Measurements from ENCODE around the gene AP1S1.
"Not testable (repeated sequence)": the region's sequence is repeated elsewhere in the genome, so short reads cannot be mapped to it uniquely, and the experiment has no call there.

Gene AP1S1

DNA sequence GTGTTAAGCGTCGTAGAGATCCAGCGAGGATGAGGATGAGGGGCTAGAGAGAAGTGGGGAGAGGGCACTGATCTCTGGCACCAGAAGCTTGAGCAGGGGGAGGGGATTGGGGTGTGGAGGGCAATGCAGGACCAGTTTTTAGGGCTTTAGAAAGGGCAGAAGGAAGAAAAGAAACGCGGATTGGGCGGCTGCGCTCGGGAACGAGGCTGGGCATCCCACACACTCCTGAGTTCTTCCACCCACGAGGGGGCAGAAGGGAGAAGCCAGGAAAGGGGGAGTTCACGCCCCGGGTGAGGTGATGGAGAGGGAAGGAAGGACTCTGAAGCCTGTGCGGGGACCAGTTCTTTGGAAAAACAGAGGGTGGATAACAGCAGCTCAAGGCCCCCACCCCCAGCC, 17.2 kb downstream of the AP1S1 start:
- no peak for DNase-seq (ENCODE audit: low spot score)

GRCh38 chr7:101172005-101172853, 18.0 kb downstream of the AP1S1 start:
- no peak for DNase-seq (ENCODE audit: low spot score)

GRCh38 chr7:101172854-101173751, 18.8 kb downstream of the AP1S1 start:
- peak; percentile 90 for DNase-seq (ENCODE audit: low spot score)

DNA sequence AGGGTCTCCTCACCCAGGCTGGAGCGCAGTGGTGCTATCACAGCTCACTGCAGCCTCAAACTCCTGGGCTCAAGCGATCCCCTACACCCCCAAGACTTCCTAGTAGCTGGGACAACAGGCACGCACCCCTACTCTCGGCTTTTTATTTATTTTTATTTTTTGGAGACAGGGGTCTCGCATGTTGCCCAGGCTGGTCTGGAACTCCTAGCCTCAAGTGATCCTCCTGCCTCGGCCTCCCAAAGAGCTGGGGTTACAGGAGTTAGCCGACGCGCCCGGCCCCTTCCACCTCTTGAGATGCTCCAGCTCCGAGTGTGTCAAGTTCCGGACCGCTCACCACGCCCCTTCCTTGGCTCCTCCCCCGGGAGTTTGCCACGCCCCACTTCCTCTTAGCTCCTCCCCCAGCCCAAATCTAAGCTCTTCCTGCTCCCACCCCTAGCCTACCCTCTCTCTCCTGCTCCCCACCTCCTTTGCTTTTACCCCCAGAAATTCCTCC, 19.5 kb downstream of the AP1S1 start:
- DNase-seq (ENCODE audit: low spot score): peak; percentile 66

DNA sequence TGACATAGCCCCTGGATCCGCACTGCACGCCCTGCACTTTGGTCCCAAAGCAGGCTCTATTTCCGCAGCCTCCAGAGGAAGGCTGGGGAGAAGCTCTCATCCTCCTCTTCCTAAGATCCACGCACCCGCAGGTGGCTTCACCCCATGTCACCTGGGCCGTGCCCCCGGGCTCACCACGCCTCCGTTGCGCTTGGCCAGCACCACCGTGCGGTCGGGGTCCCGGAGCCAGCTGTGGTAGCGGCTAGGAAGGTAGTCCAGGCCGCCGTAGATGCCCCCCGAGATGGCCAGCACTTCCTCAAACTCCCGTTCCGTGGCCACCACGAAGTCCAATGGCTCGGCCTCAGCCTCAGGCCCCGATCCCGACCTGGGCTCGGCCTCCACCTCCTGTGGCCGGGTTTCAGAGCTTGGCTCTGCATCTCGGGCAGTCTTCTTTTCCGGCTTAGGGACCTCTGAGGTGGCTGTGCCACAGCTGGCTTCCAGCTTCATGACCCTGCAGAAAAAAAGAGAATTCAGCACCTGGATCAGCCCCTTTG, 20.1 kb downstream of the AP1S1 start:
- DNase-seq (ENCODE audit: low spot score): no peak

- no peak for DNase-seq (ENCODE audit: low spot score)
Observed at GRCh38 chr7:101175664-101176063, 21.4 kb downstream of the AP1S1 start.

DNA sequence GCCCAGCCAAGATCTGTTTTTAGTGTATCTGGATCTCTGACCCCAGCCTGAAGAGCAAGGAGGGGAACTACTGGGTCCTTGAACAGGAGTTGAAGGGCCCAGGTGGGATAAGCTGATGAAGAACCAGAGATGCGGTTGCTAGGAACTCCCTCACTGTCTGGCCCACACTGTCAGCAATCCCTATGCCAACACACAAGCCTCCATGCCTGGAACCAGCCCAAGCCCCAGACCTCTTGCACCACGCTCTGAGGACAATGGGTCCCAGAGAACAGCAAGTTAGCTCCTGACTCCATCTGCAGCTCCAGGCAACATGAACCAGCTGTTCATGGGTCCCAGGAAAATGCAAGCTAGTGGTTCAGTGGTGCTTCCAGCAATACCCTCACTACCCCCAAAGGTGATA, 23.4 kb downstream of the AP1S1 start:
- DNase-seq (ENCODE audit: low spot score): no peak

DNA sequence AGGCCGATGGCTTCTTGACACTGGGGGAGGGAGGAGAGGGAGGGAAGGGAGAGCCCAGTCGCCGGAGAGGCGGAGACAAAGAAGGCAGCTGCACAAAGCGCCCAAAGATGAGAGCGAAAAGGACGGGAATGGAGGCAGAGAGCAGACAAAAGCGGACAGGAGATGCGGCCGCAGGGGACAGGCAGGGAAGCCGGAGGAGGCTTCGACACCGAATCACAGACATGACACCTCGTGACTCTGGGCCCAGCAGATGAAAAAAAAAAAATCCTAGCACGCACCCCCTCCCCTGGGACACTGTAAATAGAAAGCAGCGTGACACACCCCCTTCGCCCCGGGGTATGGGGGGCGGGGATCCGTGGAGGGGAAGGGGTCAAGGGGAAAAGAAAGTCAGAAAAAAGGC, 24.8 kb downstream of the AP1S1 start:
- no peak for DNase-seq (ENCODE audit: low spot score)

- DNase-seq (ENCODE audit: low spot score): no peak
Observed at GRCh38 chr7:101179713-101180112, 25.4 kb downstream of the AP1S1 start.

DNA sequence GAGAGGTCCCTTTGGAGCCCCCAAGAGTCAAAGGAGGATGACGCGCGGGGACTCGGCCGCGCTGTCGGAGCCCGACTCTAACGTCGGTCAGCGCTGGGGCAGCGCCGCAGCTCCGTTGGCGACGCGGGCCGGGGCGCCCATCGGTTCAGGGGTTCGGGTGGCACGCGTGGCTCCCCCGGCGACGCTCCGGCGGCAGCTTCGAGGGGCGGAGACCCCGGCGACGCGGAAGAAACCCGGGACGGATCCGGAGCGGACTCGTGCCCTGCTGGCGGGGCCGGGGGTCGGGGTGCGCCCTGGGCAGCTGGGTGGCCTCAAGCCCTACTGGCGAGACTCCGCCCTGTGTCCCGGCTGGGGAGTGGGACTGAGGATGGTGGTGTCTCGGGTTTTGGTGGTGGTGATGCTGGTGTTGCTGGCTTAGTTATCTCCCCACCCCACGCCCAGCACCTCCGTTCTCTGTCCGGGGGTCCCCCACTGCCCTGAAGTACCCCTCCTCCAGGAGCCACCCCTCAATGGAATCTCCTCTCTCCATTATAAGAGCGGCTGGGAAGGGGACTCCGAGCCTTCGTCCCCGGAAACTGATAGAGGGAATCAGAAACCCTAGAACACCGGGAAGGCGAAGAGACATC, 26.0 kb downstream of the AP1S1 start, which contains the start of gene NAT16:
TSS of gene NAT16 (minus strand) at position 164 of the 626 bp plus-strand sequence. CDS start 5,486 bp downstream, outside the sequence.
- DNase-seq (ENCODE audit: low spot score): no peak

DNA sequence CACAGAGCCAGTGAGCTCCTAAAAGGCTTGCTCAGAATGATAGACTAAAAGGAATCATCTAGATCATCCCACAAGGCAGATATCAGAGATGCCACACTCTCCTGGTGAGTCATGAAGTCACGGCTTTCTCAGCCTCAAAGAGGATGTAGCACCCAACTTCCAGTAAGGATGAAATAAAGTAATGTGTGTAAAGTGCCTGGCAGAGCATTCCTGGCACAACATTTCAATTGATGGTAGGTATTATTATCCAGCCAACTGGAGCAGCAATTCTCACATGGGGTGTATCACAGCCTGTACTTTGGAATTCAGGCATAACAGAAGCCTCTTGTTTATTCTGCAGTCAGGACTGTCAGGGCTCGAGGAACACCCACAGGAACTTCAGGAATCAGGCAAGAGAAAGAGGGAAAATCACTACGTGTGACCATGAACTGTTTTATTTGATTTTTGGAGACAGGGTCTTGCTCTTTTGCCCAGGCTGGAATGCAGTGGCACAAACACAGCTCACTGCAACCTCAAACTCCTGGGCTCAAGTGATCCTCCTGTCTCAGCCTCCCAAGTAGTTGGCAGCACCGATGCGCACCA, 31.1 kb downstream of the AP1S1 start:
- peak; percentile 54 for DNase-seq (ENCODE audit: low spot score)

- no peak for DNase-seq (ENCODE audit: low spot score)
Observed at GRCh38 chr7:101186194-101186593, 31.9 kb downstream of the AP1S1 start.

DNA sequence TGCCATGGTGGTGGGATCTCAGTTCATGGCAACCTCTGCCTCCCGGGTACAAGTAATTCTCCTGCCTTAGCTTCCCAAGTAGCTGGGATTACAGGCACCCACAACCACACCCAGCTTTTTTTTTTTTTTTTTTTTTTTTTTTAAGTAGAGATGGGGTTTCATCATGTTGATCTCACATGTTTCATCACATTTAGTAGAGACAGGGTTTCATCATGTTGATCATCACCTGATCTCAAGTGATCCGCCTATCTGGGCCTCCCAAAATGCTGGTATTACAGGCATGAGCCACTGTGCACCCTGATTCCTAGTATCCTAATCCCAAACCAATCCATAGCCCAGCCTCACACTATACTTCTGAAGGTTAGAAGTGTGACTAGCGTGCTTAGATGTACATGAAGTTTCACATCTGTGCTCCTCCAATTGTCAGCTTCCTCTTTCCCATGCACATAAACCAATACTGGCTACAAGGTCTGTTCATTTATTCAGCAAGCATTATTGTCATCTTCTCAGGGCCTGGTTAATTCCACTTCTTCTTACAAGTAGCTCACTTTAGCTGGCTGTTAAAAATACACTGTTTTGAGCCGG, 32.7 kb downstream of the AP1S1 start:
- DNase-seq (ENCODE audit: low spot score): no peak

DNA sequence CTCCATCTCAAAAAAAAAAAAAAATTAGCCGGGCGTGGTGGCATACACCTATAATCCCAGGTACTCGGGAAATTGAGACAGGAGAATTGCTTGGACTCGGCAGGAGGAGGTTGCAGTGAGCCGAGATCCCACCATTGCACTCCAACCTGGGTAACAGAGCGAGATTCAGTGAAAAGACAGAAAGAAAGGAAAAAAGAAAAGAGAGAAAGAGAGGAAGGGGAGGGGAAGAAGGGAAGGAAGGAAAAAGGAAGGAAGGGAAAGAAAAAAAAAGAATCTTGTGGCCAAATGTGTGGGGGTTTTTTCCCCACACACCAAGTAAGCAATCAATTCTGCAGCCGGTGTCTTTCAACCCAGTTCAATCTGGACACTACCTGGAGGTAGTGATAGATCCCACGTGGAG, 34.8 kb downstream of the AP1S1 start:
- no peak for DNase-seq (ENCODE audit: low spot score)

DNA sequence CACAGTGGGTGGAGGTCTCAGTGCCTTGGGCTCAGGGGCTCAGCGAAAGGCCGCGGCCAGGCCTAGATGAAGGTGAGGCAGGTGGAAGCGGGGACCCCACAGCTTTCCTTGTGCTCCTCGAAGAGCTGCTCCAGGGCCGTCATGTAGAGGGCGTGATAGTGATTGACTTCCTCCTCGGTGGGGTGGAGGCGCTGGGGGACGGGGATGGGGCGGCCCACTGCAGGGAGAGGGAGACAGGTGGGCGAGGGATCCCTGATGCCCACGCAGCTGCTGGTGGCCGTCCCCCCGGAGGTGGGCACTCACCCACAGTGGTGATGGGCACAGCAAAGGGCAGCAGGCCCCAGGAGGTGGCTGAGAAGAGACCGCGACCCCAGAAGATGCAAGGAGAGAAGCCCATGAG, 41.6 kb downstream of the AP1S1 start:
- no peak for DNase-seq (ENCODE audit: low spot score)

DNA sequence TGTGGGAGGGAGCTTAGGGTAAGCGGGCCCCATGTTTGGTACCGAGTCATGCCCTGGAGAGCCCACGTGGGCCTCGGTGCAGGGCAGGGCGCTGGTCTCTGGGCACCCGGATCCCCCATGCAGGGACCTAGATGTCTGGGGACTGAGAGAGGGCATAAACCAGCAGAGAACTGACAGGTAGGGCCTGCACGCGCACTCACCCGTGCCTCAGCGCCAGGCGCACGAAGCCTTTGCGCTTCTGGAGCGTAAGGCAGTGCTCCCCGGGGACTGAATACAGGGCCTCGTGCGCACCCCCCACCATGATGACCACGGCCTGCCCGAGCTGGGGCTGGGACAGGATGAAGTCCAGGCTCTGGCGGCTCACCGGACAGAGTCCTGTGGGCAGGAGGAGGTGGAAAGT, 43.7 kb downstream of the AP1S1 start:
- DNase-seq (ENCODE audit: low spot score): no peak

- DNase-seq (ENCODE audit: low spot score): no peak
Observed at GRCh38 chr7:101198476-101198875, 44.2 kb downstream of the AP1S1 start.

GRCh38 chr7:101199522-101199921, 45.2 kb downstream of the AP1S1 start:
- not testable (repeated sequence) for DNase-seq (ENCODE audit: low spot score)

DNA sequence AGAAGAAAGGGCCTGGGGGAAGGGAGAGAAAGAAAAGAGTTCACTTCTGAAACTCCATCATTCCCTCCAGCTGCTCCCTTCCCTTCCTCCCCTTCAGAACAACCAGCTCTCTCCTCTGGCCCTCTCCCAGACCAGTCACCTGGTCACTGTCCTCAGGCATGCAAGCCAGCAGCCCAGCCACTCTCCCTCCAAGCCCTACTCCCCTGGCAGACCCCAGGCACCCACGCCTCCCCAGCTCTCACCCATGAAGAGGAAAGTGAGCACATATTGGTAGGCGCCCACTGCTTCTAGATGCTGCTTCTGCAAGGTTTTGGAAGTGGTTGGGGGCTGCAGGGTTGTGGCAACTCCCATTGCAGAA, 46.2 kb downstream of the AP1S1 start:
- DNase-seq (ENCODE audit: low spot score): no peak

DNA sequence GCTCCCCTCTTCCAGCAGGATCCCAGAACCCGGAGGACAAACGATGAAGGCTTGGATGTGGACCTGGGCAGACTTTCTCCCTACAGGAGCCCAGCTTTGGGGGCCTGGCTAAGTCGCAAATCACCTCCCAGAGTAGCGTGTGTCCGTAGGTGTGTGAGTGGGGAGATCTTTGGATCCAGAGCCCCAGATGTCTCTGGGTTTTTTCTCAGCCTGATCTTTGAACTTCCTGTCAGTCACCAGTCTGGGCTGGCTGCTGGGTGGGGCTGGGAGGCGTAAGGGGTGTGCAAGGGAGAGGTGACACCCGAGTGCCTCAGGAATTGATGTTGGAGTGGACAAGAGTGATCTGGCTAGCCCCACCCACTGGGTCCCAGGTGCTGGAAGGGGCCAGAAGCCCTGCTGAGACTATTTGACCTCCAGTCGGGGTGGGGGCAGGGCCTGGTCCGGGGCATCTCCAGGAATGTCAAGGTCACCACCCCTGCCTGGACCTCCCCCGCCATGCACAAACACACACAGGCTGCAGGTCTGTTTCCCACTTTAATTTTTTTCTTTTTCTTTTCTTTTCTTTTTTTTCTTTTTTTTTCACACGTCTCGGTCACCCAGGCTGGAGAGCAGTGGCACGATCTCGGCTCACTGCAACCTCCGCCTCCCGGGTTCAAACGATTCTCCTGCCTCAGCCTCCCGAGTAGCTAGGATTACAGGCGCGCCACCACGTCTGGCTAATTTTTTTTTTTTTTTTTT, 46.8 kb downstream of the AP1S1 start, which contains the start of gene MOGAT3:
TSS of gene MOGAT3 (minus strand) at position 175 of the 738 bp plus-strand sequence. CDS start 182 bp downstream, outside the sequence.
- DNase-seq (ENCODE audit: low spot score): no peak

Measured in AG08395 (cell line).